GM12878 (cell line): Measurements from ENCODE around the gene NT5C3B. TPM values are rescaled to one million over a fixed set of nuclear protein-coding genes. Genes with fewer than 3 reads are reported as not detected.
A peak's percentile ranks its signal among the peaks of the same experiment; 100 is the strongest.

Source experiments
- ATAC-seq: fragments of 200-7000 bp; cut with Tn5 transposase; 3 replicates; pipeline ENCODE4 v1.9.1; 2020; ENCODE audit warnings: mild to moderate bottlenecking, moderate library complexity
- BruUV-seq: library from RNA; stranded (reverse); fragments of 400-500 nt; replicated peaks from 2 replicates; lab custom pipeline; 2021; lab: Mats Ljungman, UMichigan
- CTCF ChIA-PET: fragments of 300-600 bp; sonication (Branson Sonifier 250); formaldehyde crosslinking; extraction: SDS; loops from one replicate; lab custom pipeline; 2021; ENCODE audit warnings: inconsistent platforms; lab: Yijun Ruan, JAX
- POLR2A ChIA-PET: fragments of 350-600 bp; formaldehyde crosslinking; extraction: SDS; loops from one replicate; lab custom pipeline; 2021; ENCODE audit warnings: inconsistent platforms; lab: Charles Lee
- RAD21 ChIA-PET: fragments of 300-600 bp; sonication (Branson Sonifier 250); formaldehyde crosslinking; loops from one replicate; lab custom pipeline; 2023; ENCODE audit warnings: antibody characterized with exemption; ENCODE audit not compliant: unreplicated experiment; lab: Charles Lee
- SMC1A ChIA-PET: fragments of 300-600 bp; sonication (Branson Sonifier 250); formaldehyde crosslinking; loops from one replicate; lab custom pipeline; 2023; ENCODE audit not compliant: unreplicated experiment, uncharacterized antibody; lab: Charles Lee
- DNase-seq: peaks from one replicate; pipeline ENCODE4 v3.0.0-alpha.2; 2011; ENCODE audit warnings: low read depth, low spot score
- FAIRE-seq: peaks from 3 replicates; lab custom pipeline; 2011; peaks lifted over from hg19 to GRCh38; lab: Jason Lieb, UNC
- H2AFZ ChIP-seq: 2 replicates; pipeline ENCODE4 v1.6.0; 2011; ENCODE audit warnings: low read depth, low read length, control low read depth; ENCODE audit not compliant: control insufficient read depth
- H3K27ac ChIP-seq: 2 replicates; pipeline ENCODE4 v1.5.1; 2011; ENCODE audit warnings: control low read depth; ENCODE audit not compliant: control insufficient read depth, insufficient read depth
- H3K27me3 ChIP-seq, 2 experiments: replicated peaks in 1 of 2; 2 replicates each; pipeline versions ENCODE4 v1.6.0 to v1.6.1; 2011; ENCODE audit warnings: low read length in 1 of 2; ENCODE audit not compliant: control insufficient read depth in 2 of 2, insufficient read depth in 2 of 2
- H3K36me3 ChIP-seq, 2 experiments: 2 replicates each; pipeline ENCODE4 v1.5.1; 2011; ENCODE audit warnings: low read length in 1 of 2; ENCODE audit not compliant: control insufficient read depth in 2 of 2, insufficient read depth in 2 of 2
- H3K4me1 ChIP-seq: 2 replicates; pipeline ENCODE4 v1.6.1; 2011; ENCODE audit warnings: mild to moderate bottlenecking, low read length, moderate library complexity, mixed read lengths; ENCODE audit not compliant: control insufficient read depth, insufficient read depth
- H3K4me2 ChIP-seq: 2 replicates; pipeline ENCODE4 v1.6.0; 2011; ENCODE audit warnings: control low read depth; ENCODE audit not compliant: control insufficient read depth, insufficient read depth
- H3K4me3 ChIP-seq: fragments of 200-600 bp; sonication (generic); 2 replicates; pipeline ENCODE4 v1.5.1; 2016
- H3K79me2 ChIP-seq: 2 replicates; pipeline ENCODE4 v1.6.0; 2011; ENCODE audit warnings: low read length; ENCODE audit not compliant: control insufficient read depth, insufficient read depth
- H3K9ac ChIP-seq: 2 replicates; pipeline ENCODE4 v1.8.0; 2011; ENCODE audit warnings: low read length, control low read depth, mixed read lengths; ENCODE audit not compliant: control insufficient read depth, insufficient read depth
- H3K9me3 ChIP-seq: replicated peaks from 3 replicates; pipeline ENCODE4 v1.5.1; 2011; ENCODE audit warnings: mild to moderate bottlenecking, low read length; ENCODE audit not compliant: control insufficient read depth, insufficient read depth
- H4K20me1 ChIP-seq: 2 replicates; pipeline ENCODE4 v1.6.0; 2011; ENCODE audit not compliant: control insufficient read depth, insufficient read depth
- ETV6 ChIP-seq, 2 experiments: fragments of 450-650 bp in 1 of 2; IDR thresholded peaks in 1 of 2; conservative IDR thresholded peaks in 1 of 2; 2 replicates each; pipeline ENCODE4 v1.6.1; 2014; ENCODE audit warnings: antibody characterized with exemption in 1 of 2, borderline replicate concordance in 1 of 2, low read depth in 1 of 2, mild to moderate bottlenecking in 1 of 2, moderate library complexity in 1 of 2
- HDGF ChIP-seq: fragments of 450-650 bp; IDR thresholded peaks from 2 replicates; pipeline ENCODE4 v1.6.1; 2016; ENCODE audit warnings: antibody characterized with exemption
- RAD21 ChIP-seq: IDR thresholded peaks from 2 replicates; pipeline ENCODE4 v1.6.1; 2011; ENCODE audit warnings: mild to moderate bottlenecking, low read depth, low read length, moderate library complexity; ENCODE audit not compliant: insufficient read depth
- TCF12 ChIP-seq: IDR thresholded peaks from 2 replicates; pipeline ENCODE4 v1.6.1; 2011; ENCODE audit warnings: low read depth, mild to moderate bottlenecking, low read length
- ZNF207 ChIP-seq: fragments of 450-650 bp; IDR thresholded peaks from 2 replicates; pipeline ENCODE4 v1.6.1; 2014; ENCODE audit warnings: antibody characterized with exemption, mild to moderate bottlenecking, borderline replicate concordance
- WGBS: methylation state at CpG from one replicate; pipeline ENCODE4 v1.1.6; 2016; ENCODE audit warnings: low lambda C conversion rate; ENCODE audit not compliant: insufficient replicate concordance, insufficient coverage; ENCODE audit errors: missing lambda C conversion rate; 5-methylcytosine and 5-hydroxymethylcytosine counted together
- in situ Hi-C: fragments of 300-500 bp; cut with MboI; formaldehyde crosslinking; loops from 9 replicates; pipeline ENCODE4 v1.14.3; 2018; ENCODE audit warnings: mixed read lengths
- intact Hi-C: fragments of 100-400 bp; cut with micrococcal nuclease; formaldehyde crosslinking; loops from one replicate; pipeline ENCODE4 v1.14.2; 2022; ENCODE audit not compliant: unreplicated experiment
- polyA plus RNA-seq, 11 experiments: library from polyadenylated mRNA; depleted of rRNA in 4 of 11; unstranded in 6 of 11; stranded (reverse) in 5 of 11; fragments of >200 nt; fragmentation: Nextera tagmentation in 4 of 11; fragmentation: Illumina TruSeq in 1 of 11; extraction: Ambion mirVana in 4 of 11; extraction: Trizol in 1 of 11; gene quantifications; 1 replicate in 1 of 11; 2 replicates in 10 of 11; pipeline versions ENCODE4 v1.2.1 to v1.2.3, GENCODE V29; 2011 to 2016; ENCODE audit warnings: inconsistent platforms in 2 of 11, missing spikeins in 2 of 11, low read depth in 1 of 11
- total RNA-seq, 4 experiments: library from RNA; depleted of rRNA in 3 of 4; stranded (reverse); fragments of >200 nt in 3 of 4; fragmentation: Illumina TruSeq in 1 of 4; extraction: Trizol in 1 of 4; gene quantifications; 2 replicates each; pipeline versions ENCODE4 v1.2.1 to v1.2.3, GENCODE V29; 2013 to 2021
- TF ChIP-seq, protein P1 (sequence below), 3 experiments: IDR thresholded peaks in 2 of 3; conservative IDR thresholded peaks in 1 of 3; 2 replicates each; pipeline ENCODE4 v1.5.1; 2011; ENCODE audit warnings: low read depth in 3 of 3, low read length in 3 of 3, mild to moderate bottlenecking in 3 of 3, control low read depth in 2 of 3, moderate library complexity in 2 of 3, inconsistent platforms in 1 of 3, mixed read lengths in 1 of 3; ENCODE audit not compliant: control insufficient read depth in 2 of 3, insufficient read depth in 1 of 3; ENCODE audit errors: extremely low read depth in 1 of 3

NT5C3B gene
- total and polyA plus RNA-seq, 10 of the 15 experiments (the other 5 are each of a cell fraction or from before 2014, with no cell fraction given): 0.52 to 64.6 (median 41.0) TPM

DNA sequence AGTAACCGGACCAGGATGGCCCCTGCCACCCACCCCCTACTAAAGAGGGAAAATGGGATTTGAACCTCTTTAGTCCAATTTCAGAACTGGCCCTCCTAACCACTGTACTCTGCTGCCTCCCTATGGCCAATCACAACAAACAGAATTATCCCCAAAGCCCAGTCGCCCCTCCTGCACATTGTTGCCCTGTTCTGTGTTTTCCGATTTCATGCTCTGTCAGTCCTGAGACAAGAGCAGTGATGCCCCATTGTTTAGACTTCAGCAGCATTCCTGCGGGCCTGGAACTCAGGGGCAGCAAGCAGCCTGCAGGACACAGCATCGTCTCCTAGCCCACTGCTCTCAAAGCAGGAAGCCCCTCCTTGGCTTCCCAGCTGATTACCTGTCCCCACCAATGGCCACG lies 49.7 kb upstream of the NT5C3B start:
- in situ Hi-C loops (no loop called here), intact Hi-C loops (loop anchor here (1.0 kb wide), 1 partner anchor 147 kb away; no protein-coding TSS in a partner anchor)
- ChIA-PET CTCF (no interaction called here), RAD21 (no interaction called here), SMC1A (no interaction called here), POLR2A (no interaction called here)
- Histone ChIP-seq H3K4me1 (no peaks in the 10 kb centered on the region), H3K9ac (no peak overlapping the region), H3K4me3 (no peak overlapping the region), H2AFZ (no peak overlapping the region), H3K27me3 (no peaks in the 10 kb centered on the region), H3K36me3 (peaks cover 24 to 38% of the 10 kb centered on the region in 2 experiments), H3K9me3 (no peaks in the 10 kb centered on the region), H3K79me2 (no peaks in the 10 kb centered on the region), H4K20me1 (no peaks in the 10 kb centered on the region), H3K27ac (no peak overlapping the region), H3K4me2 (no peak overlapping the region)
- WGBS: 88% methylated on average over 6 of the region's 6 CpGs
- no TSS peak for BruUV-seq
- FAIRE-seq (no peak), ATAC-seq (no peak), DNase-seq (no peak)
- TF ChIP-seq TCF12: no peak
- no peak for TF ChIP-seq HDGF
- TF ChIP-seq, protein P1, sequence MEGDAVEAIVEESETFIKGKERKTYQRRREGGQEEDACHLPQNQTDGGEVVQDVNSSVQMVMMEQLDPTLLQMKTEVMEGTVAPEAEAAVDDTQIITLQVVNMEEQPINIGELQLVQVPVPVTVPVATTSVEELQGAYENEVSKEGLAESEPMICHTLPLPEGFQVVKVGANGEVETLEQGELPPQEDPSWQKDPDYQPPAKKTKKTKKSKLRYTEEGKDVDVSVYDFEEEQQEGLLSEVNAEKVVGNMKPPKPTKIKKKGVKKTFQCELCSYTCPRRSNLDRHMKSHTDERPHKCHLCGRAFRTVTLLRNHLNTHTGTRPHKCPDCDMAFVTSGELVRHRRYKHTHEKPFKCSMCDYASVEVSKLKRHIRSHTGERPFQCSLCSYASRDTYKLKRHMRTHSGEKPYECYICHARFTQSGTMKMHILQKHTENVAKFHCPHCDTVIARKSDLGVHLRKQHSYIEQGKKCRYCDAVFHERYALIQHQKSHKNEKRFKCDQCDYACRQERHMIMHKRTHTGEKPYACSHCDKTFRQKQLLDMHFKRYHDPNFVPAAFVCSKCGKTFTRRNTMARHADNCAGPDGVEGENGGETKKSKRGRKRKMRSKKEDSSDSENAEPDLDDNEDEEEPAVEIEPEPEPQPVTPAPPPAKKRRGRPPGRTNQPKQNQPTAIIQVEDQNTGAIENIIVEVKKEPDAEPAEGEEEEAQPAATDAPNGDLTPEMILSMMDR (IDR thresholded peaks at IDR 0.05 in 2 of 3, conservative IDR thresholded peaks at IDR 0.05 in 1 of 3; ENCODE audit: control insufficient read depth in 2 of 3, extremely low read depth in 1 of 3, insufficient read depth in 1 of 3, low read depth in 3 of 3, low read length in 3 of 3): peak; percentile 18 to 47 (median 33); a peak in 4 of 6 replicates
- no peak for TF ChIP-seq ETV6 (conservative IDR thresholded peaks at IDR 0.05 in 1 of 2, IDR thresholded peaks at IDR 0.05 in 1 of 2; ENCODE audit: borderline replicate concordance in 1 of 2, low read depth in 1 of 2)
- peak; percentile 46 for TF ChIP-seq RAD21
- TF ChIP-seq ZNF207: no peak
